GM18951 (cell line): ENCODE results near the gene SUSD6.

ENCODE experiments used
- POLR2A ChIP-seq: IDR thresholded peaks from 4 replicates; pipeline ENCODE4 v1.6.1; 2011; ENCODE audit warnings: mild to moderate bottlenecking; ENCODE audit not compliant: insufficient read length, insufficient read depth; ENCODE audit errors: extremely low read depth
- in situ Hi-C: fragments of 300-500 bp; cut with MboI; formaldehyde crosslinking; loops from one replicate; pipeline ENCODE4 v1.12.0; 2022; ENCODE audit warnings: low sequenced_read_pairs, mixed read lengths, inconsistent platforms; ENCODE audit not compliant: unreplicated experiment

Gene SUSD6

DNA sequence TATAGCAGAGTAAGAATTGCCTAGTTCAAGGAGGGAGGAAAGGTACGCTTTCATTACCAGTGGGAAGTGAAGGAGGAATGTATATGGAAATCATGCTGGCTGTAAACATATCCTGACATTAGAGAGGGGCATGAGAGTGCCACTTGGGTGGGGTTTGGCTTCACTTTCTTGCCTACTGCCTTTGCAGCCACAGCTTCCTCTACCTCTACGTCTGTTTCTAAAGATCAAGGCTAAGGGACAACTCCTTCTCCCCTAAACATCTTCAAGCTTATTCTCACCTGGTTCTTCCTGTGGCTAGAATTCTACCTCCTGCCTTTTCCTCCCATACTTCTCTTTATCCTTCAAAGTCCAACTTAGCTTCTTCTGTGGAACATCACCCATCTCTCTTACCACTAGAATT is 58.0 kb downstream of the SUSD6 start:
- in situ Hi-C loops = no loop called here
- TF ChIP-seq POLR2A = no peak

DNA sequence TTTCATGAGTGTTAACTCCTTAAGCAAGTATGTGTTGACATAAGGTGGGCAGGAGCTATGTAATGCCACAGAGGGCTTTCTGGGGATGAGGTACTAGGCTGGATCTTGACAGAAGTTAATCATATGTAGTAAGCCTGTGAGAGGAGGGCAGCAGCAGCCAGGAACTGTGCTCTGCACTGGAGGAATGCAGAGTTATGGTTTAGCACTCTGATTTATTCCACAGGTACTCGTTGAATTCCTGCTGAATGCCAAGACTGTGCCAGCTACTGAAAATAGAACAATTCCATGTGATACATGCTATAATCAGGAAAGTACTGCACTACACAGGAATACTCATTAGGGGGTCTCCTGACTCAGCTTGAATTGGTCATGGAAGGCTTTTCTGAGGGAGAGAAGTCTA is 58.7 kb downstream of the SUSD6 start:
- no peak for TF ChIP-seq POLR2A
- in situ Hi-C loops = loop anchor here (5.0 kb wide), 1 partner anchor 53 kb away; no protein-coding TSS in a partner anchor

- in situ Hi-C loops = loop anchor here (5.0 kb wide), 1 partner anchor 54 kb away; no protein-coding TSS in a partner anchor
- TF ChIP-seq POLR2A = no peak
Measured at GRCh38 chr14:69671365-69672030, 60.1 kb downstream of the SUSD6 start.

GRCh38 chr14:69672356-69672755 is 61.0 kb downstream of the SUSD6 start:
- in situ Hi-C loops = loop anchor here (5.0 kb wide), 1 partner anchor 55 kb away; no protein-coding TSS in a partner anchor
- no peak for TF ChIP-seq POLR2A

DNA sequence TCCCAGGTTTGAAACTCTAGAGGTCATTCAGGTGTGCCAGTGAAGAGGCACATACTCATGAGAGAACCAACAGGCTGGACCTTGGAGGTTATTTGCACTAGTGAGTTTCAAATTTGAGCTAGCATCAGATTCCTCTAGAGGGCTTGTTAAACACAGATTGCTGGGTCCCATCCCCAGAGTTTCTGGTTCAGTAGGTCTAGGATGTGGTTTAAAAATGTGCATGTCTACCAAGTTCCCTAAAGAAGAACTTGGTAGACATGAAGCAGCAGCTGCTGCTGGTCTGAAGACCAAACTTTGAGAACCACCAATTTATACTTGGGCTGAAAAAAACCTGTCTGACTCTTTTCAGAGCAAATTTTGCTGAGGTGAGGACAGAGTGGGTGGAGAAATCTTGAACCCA is 61.7 kb downstream of the SUSD6 start:
- in situ Hi-C loops = loop anchor here (5.0 kb wide), 1 partner anchor 56 kb away; no protein-coding TSS in a partner anchor
- no peak for TF ChIP-seq POLR2A

DNA sequence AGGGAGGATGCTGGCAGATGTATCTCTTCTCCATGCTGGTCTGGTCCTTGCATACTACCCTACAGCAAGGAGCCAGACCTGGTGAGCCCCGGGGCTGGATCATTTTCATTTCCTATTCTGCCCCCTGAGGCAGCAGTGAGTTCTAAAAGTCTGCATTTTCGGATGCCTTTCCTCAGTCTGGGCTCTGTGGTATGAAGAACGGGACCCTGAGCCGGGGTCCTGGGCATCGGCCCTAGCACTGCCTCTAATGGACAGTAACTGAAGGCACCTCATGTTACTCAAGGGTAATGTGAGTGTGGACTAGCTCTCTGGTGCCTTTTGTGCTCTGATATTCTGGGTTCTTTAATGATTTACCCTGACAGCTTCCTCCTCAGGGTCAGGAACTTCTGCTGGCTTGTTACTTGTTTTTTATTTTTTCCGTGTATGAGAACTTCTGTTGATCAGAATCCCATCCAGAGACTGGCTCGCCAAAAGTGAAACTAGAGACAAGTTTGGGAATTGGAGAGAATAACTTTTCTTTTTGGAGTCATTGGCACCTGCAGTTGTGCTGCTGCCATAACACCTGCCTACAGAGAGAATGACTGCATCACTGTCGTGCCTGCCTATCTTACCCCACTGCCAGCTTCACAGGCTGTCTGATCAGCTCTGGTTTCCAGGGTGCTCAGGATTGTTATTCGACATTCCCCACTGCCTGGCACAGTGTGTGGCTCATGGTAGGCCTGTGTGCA is 62.3 kb downstream of the SUSD6 start:
- TF ChIP-seq POLR2A = peak; percentile 34
- in situ Hi-C loops = loop anchor here (5.0 kb wide), 1 partner anchor 56 kb away; no protein-coding TSS in a partner anchor

DNA sequence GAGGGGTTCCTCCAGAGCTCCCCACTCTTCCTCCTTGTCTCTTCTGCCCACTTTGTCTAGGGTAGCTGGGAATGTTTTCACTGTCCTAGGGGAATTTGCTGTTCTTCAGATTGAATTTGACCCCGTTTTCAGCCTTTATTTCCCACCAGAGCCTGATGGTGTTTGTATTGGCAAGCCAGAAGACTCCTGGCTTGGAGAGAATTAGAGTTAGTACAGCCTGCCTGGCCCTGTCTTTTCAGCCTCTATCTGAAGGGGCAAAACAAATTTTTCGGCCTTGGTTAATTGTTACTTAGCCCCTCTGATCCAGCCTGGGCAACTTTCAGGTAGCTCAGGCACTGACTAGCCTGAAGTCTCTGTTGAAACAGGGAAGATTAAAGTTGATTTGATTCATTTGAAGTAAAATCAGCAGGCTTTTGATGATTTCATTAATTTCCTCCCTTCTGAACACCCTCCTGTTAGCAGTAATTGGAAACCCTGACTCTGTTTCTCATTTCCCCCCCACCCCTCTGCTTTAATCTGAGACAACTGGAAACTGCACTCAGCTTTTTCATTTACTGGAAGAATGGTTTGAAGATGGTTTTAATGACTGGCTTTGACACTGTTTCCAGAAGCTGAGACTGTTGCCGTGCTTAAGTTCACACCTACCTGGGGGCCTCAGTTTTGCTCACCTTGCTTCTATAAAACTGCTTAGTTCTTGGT is 63.3 kb downstream of the SUSD6 start:
- no peak for TF ChIP-seq POLR2A
- in situ Hi-C loops = loop anchor here (5.0 kb wide), 1 partner anchor 57 kb away; no protein-coding TSS in a partner anchor

DNA sequence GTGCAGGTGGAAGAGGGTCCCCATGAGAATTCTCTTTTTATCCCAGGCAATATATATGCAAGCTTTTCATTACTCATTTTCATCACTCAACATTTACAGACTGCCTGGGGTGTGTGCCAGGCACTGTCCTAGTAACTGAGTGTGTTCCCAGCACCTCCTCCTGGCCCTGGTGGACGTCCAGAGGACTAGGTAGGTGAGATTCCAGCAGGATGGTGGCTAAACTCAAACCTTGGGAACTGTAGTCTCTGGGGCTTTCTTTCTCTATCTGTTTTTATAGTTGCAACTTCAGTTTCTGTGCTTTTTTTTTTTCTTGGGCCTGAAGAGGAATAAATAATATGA is 63.8 kb downstream of the SUSD6 start:
- TF ChIP-seq POLR2A = no peak
- in situ Hi-C loops = no loop called here

DNA sequence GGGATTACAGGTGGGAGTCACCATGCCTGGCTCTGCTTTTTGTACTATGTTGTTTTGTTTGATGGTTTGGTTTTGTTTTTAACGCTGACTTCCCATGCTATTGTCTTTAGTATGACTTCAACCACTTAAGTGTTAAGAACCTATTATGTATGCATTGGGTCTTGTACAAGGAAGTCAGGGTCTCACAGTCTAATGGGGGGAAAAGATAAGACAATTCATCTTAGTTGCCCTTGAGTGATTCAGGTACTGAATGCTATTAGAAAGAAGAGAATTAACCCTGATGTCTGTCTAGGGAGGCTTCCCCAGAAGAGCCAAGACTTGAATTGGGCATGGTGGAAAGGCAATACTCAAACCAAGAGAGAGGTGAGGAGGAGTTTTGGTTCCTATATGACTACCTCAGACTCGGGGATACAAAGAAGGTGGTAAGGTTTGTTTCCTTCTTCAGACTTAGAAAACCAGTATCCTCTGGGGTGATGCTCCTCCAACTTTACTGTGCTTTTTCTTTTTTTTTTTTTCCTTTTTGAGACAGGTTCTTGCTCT is 64.6 kb downstream of the SUSD6 start:
- in situ Hi-C loops = no loop called here
- no peak for TF ChIP-seq POLR2A

- no peak for TF ChIP-seq POLR2A
- in situ Hi-C loops = no loop called here
Measured at GRCh38 chr14:69676723-69677122, 65.3 kb downstream of the SUSD6 start.

DNA sequence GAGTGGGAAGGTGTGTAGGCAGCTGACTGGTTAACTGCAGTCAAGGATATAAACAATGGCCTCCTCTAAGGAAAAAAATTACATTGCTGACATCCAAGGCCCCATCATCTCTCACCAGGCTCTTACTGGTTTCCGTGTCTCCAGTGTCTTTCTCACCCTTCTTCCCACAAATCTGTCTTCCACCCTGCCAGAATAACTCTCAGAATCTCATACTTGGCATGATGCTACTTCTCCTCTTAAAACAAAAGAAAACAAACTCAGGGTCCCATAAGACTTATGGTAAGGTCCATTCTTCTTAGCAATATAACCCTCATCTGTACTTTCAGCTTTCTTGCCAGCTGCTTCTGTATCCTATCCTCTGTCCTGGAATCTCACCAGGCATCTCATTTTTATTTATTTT is 68.9 kb downstream of the SUSD6 start:
- no peak for TF ChIP-seq POLR2A
- in situ Hi-C loops = no loop called here

GRCh38 chr14:69682136-69682535 is 70.7 kb downstream of the SUSD6 start:
- TF ChIP-seq POLR2A = no peak
- in situ Hi-C loops = no loop called here

DNA sequence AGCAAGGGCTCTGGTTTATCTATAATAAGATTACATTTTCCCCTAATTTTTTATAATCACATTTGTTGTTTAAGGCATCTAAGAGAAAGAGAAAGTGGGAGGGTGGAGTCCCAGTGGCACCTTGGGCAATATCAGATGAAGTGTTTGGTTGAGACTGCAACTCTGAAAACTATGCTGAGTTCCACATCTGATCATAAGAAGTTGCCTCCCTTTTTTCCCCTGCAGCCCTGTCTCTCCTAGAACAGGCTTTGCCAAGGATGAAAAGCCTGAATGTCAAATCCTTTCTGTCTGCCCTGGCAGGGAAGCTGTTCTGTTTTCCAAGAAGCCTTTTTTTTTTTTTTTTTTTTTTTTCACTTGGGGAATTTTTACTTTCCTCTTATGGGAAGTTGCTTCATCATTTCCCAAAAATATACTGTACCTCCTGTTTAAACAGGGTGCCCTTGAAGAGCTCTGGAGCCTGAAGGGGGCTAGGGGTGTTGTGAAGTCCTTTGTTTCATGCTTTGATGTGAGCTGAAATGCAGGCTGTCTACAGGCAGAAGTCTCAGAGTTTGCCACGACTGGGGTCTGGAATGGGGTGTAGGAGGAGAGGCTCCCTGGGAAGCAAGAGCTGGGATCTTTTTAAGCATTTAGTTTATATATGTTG is 71.3 kb downstream of the SUSD6 start:
- TF ChIP-seq POLR2A = no peak
- in situ Hi-C loops = no loop called here
